Stimulated activated naive B cell treated with anti-CD40 and anti-IgM and Interleukin-4, amounts not matched to agents 10 μg/mL and 1 μg/mL and 100 μg/mL, for 72 hours (primary cell): ENCODE results near the gene SERINC5.
"Not testable (repeated sequence)": the region's sequence is repeated elsewhere in the genome, so short reads cannot be mapped to it uniquely, and the experiment has no call there.

ENCODE experiments used
- ATAC-seq, 2 donors: fragments of 150-1000 bp; cut with Tn5 transposase; replicated peaks; 2 replicates each; pipeline ENCODE4 v1.10.0; 2021; ENCODE audit warnings: moderate library complexity in 1 of 2
- DNase-seq: peaks from one replicate; pipeline ENCODE4 v3.0.0; 2021
- H3K27ac Mint-ChIP-seq: one replicate; pipeline ENCODE4 v1.8.0; 2022; ENCODE audit warnings: mild to moderate bottlenecking, mixed read lengths
- H3K27me3 Mint-ChIP-seq, 2 donors: one replicate each; pipeline ENCODE4 v1.8.0; 2022; ENCODE audit warnings: mixed read lengths in 2 of 2
- H3K36me3 Mint-ChIP-seq, 2 donors: one replicate each; pipeline ENCODE4 v1.8.0; 2022; ENCODE audit warnings: mixed read lengths in 2 of 2, mild to moderate bottlenecking in 1 of 2
- H3K4me1 Mint-ChIP-seq, 2 donors: one replicate each; pipeline ENCODE4 v1.8.0; 2022; ENCODE audit warnings: mixed read lengths in 2 of 2, mild to moderate bottlenecking in 1 of 2
- H3K4me3 Mint-ChIP-seq, 2 donors: one replicate each; pipeline ENCODE4 v1.8.0; 2022; ENCODE audit warnings: mild to moderate bottlenecking in 2 of 2, mixed read lengths in 2 of 2, moderate library complexity in 1 of 2
- H3K9me3 Mint-ChIP-seq, 2 donors: one replicate each; pipeline ENCODE4 v1.8.0; 2022; ENCODE audit warnings: mixed read lengths in 2 of 2, mild to moderate bottlenecking in 1 of 2

The SERINC5 gene

GRCh38 chr5:80255811-80256712, at the start of gene SERINC5:
Gene SERINC5, minus strand, starts transcription at chr5:80256048. Its CDS starts 126 bp downstream, at chr5:80255922.
- peaks cover 8 to 25% of the 10 kb centered on the region in 2 donors for H3K36me3 Mint-ChIP-seq
- H3K27me3 Mint-ChIP-seq, result no peaks in the 10 kb centered on the region
- peaks cover 26 to 44% of the 10 kb centered on the region in 2 donors for H3K4me1 Mint-ChIP-seq

GRCh38 chr5:80302636-80303035, 46.8 kb upstream of the SERINC5 start:
- Mint-ChIP-seq H3K27ac (no peak overlapping the region), H3K27me3 (no peaks in the 10 kb centered on the region), H3K9me3 (no peaks in the 10 kb centered on the region), H3K4me3 (no peak overlapping the region), H3K4me1 (no peaks in the 10 kb centered on the region), H3K36me3 (no peaks in the 10 kb centered on the region)
- DNase-seq, result no peak
- ATAC-seq, result no peak

More at GRCh38 chr5:80255811-80256712, at the start of gene SERINC5:
- DNase-seq, result peak; percentile 83
- Mint-ChIP-seq H3K9me3 (no peaks in the 10 kb centered on the region), H3K27ac (peak within 1 kb of the TSS; percentile 96), H3K4me3 (peak within 1 kb of the TSS; percentile 91 to 92)
- ATAC-seq, result peak; percentile 84 to 88

GRCh38 chr5:80301342-80301741, 45.5 kb upstream of the SERINC5 start:
- not testable (repeated sequence) for H3K36me3 Mint-ChIP-seq, H3K4me1 Mint-ChIP-seq, H3K9me3 Mint-ChIP-seq, DNase-seq, H3K27ac Mint-ChIP-seq, ATAC-seq, H3K4me3 Mint-ChIP-seq, H3K27me3 Mint-ChIP-seq

- H3K36me3 Mint-ChIP-seq, DNase-seq, H3K27ac Mint-ChIP-seq, H3K9me3 Mint-ChIP-seq, H3K27me3 Mint-ChIP-seq, H3K4me3 Mint-ChIP-seq, ATAC-seq, H3K4me1 Mint-ChIP-seq: not testable (repeated sequence)
Measured at GRCh38 chr5:80300796-80301195, 44.9 kb upstream of the SERINC5 start.

GRCh38 chr5:80300125-80300524, 44.3 kb upstream of the SERINC5 start:
- no peaks in the 10 kb centered on the region for H3K4me1 Mint-ChIP-seq
- ATAC-seq (no peak), DNase-seq (no peak)
- no peak overlapping the region for H3K4me3 Mint-ChIP-seq
- no peaks in the 10 kb centered on the region for H3K9me3 Mint-ChIP-seq
- no peaks in the 10 kb centered on the region for H3K27me3 Mint-ChIP-seq
- H3K27ac Mint-ChIP-seq, result no peak overlapping the region
- no peaks in the 10 kb centered on the region for H3K36me3 Mint-ChIP-seq

DNA sequence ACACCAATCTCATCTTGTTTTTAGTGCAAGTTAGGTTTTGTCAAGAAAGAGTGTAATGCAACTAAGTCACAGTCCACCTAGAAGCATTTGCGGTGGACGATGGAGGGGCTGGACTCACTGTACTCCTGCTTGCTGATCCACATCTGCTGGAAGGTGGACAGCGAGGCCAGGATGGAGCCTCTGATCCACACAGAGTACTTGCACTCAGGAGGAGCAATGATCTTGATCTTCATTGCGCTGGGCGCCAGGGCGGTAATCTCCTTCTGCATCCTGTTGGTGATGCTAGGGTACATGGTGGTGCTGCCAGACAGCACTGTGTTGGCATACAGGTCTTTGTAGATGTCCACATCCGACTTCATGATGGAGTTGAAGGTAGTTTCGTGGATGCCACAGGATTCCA, 43.8 kb upstream of the SERINC5 start:
- no peaks in the 10 kb centered on the region for H3K9me3 Mint-ChIP-seq
- no peak overlapping the region for H3K27ac Mint-ChIP-seq
- ATAC-seq (no peak), DNase-seq (no peak)
- no peaks in the 10 kb centered on the region for H3K4me1 Mint-ChIP-seq
- H3K27me3 Mint-ChIP-seq, result no peaks in the 10 kb centered on the region
- no peak overlapping the region for H3K4me3 Mint-ChIP-seq
- no peaks in the 10 kb centered on the region for H3K36me3 Mint-ChIP-seq

DNA sequence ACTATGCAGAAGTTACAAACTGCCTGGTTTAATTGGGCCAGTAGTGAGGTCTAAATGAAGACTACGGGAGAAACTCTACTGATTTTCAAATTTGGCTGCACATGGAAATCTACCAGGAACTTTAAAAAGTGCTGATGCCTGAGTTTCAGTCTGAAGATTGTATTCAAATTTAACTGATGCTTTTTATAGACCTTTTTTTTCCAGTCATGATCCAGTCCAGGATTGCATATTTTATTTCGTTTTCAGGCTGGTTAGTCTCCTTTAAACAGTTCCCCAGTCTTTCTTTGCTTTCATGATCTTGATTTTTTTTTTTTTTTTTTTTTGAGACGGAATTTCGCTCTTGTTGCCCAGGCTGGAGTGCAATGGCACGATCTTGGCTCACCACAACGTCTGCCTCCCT, 40.3 kb upstream of the SERINC5 start:
- Mint-ChIP-seq H3K9me3 (peaks cover 0 to 3% of the 10 kb centered on the region in 2 donors), H3K4me1 (no peaks in the 10 kb centered on the region), H3K4me3 (no peak overlapping the region), H3K27me3 (no peaks in the 10 kb centered on the region), H3K36me3 (no peaks in the 10 kb centered on the region), H3K27ac (no peak overlapping the region)
- no peak for ATAC-seq
- DNase-seq, result no peak

GRCh38 chr5:80291761-80292160, 35.9 kb upstream of the SERINC5 start:
- DNase-seq (no peak), ATAC-seq (no peak)
- Mint-ChIP-seq H3K27ac (no peak overlapping the region), H3K4me3 (no peak overlapping the region), H3K27me3 (no peaks in the 10 kb centered on the region), H3K4me1 (no peaks in the 10 kb centered on the region), H3K36me3 (no peaks in the 10 kb centered on the region), H3K9me3 (peaks cover 0 to 3% of the 10 kb centered on the region in 2 donors)

GRCh38 chr5:80289320-80289719, 33.5 kb upstream of the SERINC5 start:
- no peak overlapping the region for H3K4me3 Mint-ChIP-seq
- DNase-seq (no peak), ATAC-seq (no peak)
- no peaks in the 10 kb centered on the region for H3K27me3 Mint-ChIP-seq
- H3K36me3 Mint-ChIP-seq, result no peaks in the 10 kb centered on the region
- H3K9me3 Mint-ChIP-seq, result peaks cover 0 to 3% of the 10 kb centered on the region in 2 donors
- H3K4me1 Mint-ChIP-seq, result peaks cover 0 to 8% of the 10 kb centered on the region in 2 donors
- no peak overlapping the region for H3K27ac Mint-ChIP-seq

- H3K9me3 Mint-ChIP-seq, result peaks cover 0 to 3% of the 10 kb centered on the region in 2 donors
- DNase-seq (no peak), ATAC-seq (no peak)
- peaks cover 0 to 8% of the 10 kb centered on the region in 2 donors for H3K4me1 Mint-ChIP-seq
- no peaks in the 10 kb centered on the region for H3K27me3 Mint-ChIP-seq
- H3K4me3 Mint-ChIP-seq, result no peak overlapping the region
- no peaks in the 10 kb centered on the region for H3K36me3 Mint-ChIP-seq
- no peak overlapping the region for H3K27ac Mint-ChIP-seq
Measured at GRCh38 chr5:80288177-80288576, 32.3 kb upstream of the SERINC5 start.

DNA sequence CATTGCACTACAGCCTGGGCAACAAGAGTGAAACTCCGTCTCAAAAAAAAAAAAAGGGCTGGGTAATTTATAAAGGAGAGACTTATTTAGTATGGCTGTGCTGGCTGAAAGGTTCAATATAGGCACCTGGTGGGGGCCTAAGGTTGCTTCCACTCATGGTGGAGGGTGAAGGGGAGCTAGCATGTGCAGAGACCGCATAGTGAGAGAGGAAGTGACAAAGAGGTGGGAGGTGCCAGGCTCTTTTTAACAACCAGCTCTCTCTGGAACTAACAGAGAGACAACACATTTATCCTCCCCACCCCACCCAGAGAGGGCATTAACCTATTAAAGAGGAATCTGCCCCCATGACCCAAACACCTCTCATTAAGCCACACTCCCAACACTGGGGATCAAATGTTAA, 28.9 kb upstream of the SERINC5 start:
- Mint-ChIP-seq H3K4me3 (no peak overlapping the region), H3K27me3 (no peaks in the 10 kb centered on the region), H3K4me1 (peaks cover 0 to 8% of the 10 kb centered on the region in 2 donors), H3K9me3 (no peaks in the 10 kb centered on the region), H3K36me3 (no peaks in the 10 kb centered on the region), H3K27ac (no peak overlapping the region)
- ATAC-seq (peak in 1 of 2 donors; percentile 42), DNase-seq (no peak)

- no peaks in the 10 kb centered on the region for H3K36me3 Mint-ChIP-seq
- H3K4me1 Mint-ChIP-seq, result peaks cover 0 to 8% of the 10 kb centered on the region in 2 donors
- H3K4me3 Mint-ChIP-seq, result no peak overlapping the region
- H3K27ac Mint-ChIP-seq, result no peak overlapping the region
- H3K27me3 Mint-ChIP-seq, result no peaks in the 10 kb centered on the region
- no peaks in the 10 kb centered on the region for H3K9me3 Mint-ChIP-seq
- no peak for ATAC-seq
- no peak for DNase-seq
Measured at GRCh38 chr5:80283360-80283759, 27.5 kb upstream of the SERINC5 start.

DNA sequence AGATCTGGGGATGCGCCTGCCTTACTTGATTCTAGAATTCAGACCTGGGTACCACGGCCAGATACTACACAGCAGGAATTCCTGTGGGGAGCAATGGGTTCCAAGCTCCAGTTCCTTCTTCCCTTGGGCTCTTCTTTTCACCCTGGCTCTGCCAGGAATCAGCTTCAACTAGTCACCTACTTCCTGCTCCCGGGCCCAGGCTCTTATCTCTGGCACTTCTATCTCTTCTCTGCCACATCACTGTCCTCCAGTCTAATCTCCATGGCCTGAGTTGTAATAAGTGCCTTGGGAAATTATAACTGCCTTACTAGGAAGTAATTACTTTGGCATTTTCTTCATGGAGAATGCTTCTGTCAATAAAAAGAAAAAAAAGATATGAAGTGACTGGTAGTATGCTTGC, 26.2 kb upstream of the SERINC5 start:
- DNase-seq (no peak), ATAC-seq (no peak)
- H3K36me3 Mint-ChIP-seq, result no peaks in the 10 kb centered on the region
- H3K4me1 Mint-ChIP-seq, result peaks cover 0 to 8% of the 10 kb centered on the region in 2 donors
- no peak overlapping the region for H3K4me3 Mint-ChIP-seq
- no peaks in the 10 kb centered on the region for H3K27me3 Mint-ChIP-seq
- no peak overlapping the region for H3K27ac Mint-ChIP-seq
- H3K9me3 Mint-ChIP-seq, result no peaks in the 10 kb centered on the region

DNA sequence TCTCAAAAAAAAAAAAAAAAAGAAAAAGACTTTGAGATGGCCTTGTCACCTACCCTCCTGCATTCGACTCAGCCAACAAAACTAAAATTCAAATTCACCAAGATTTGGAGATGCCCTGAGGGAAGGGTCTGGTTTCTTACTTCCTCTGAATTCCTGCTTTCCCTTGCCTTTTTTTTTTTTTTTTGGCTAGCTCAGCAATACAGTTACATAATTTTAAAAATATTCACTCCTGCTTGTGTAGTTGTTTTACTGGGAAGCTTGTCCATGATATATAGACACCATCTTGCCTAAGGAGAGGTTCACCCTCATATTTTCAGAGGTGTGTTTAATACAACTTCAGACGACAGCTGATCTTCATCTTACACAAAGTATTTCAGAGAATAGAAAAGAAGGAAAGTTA, 21.3 kb upstream of the SERINC5 start:
- H3K4me3 Mint-ChIP-seq, result no peak overlapping the region
- H3K4me1 Mint-ChIP-seq, result peaks cover 0 to 1% of the 10 kb centered on the region in 2 donors
- ATAC-seq, result no peak
- no peak for DNase-seq
- no peaks in the 10 kb centered on the region for H3K9me3 Mint-ChIP-seq
- H3K27me3 Mint-ChIP-seq, result no peaks in the 10 kb centered on the region
- no peak overlapping the region for H3K27ac Mint-ChIP-seq
- H3K36me3 Mint-ChIP-seq, result no peaks in the 10 kb centered on the region

GRCh38 chr5:80276186-80276585, 20.3 kb upstream of the SERINC5 start:
- no peaks in the 10 kb centered on the region for H3K27me3 Mint-ChIP-seq
- no peaks in the 10 kb centered on the region for H3K9me3 Mint-ChIP-seq
- H3K4me1 Mint-ChIP-seq, result peaks cover 0 to 1% of the 10 kb centered on the region in 2 donors
- DNase-seq (no peak), ATAC-seq (no peak)
- H3K4me3 Mint-ChIP-seq, result no peak overlapping the region
- no peak overlapping the region for H3K27ac Mint-ChIP-seq
- H3K36me3 Mint-ChIP-seq, result no peaks in the 10 kb centered on the region
